Astrocyte (in vitro differentiated cells and primary cell): ENCODE measurements around the gene DRC1.

Experiments used
- CTCF ChIP-seq: IDR thresholded peaks from 2 replicates; pipeline ENCODE4 v1.5.1; 2011; ENCODE audit warnings: low read depth, mild to moderate bottlenecking, inconsistent platforms, low read length, moderate library complexity; ENCODE audit not compliant: insufficient read depth
- EZH2 ChIP-seq: IDR thresholded peaks from 2 replicates; pipeline ENCODE4 v1.6.1; 2012; ENCODE audit warnings: mild to moderate bottlenecking, low read length, inconsistent platforms; ENCODE audit not compliant: insufficient read depth

GRCh38 chr2:26401739-26402541, at the start of gene DRC1:
- TF ChIP-seq EZH2 (no peak), CTCF (no peak)
